PFSK-1 (cell line): ENCODE results near the gene ELOVL4.

Experiments
- POLR2AphosphoS5 ChIP-seq: IDR thresholded peaks from 2 replicates; pipeline ENCODE4 v1.6.1; 2012; ENCODE audit warnings: low read depth, mild to moderate bottlenecking, control low read depth, low read length, moderate library complexity
- REST ChIP-seq, 2 experiments: IDR thresholded peaks; 2 replicates each; pipeline versions ENCODE4 v1.6.1 to v1.8.0; 2011 to 2012; ENCODE audit warnings: low read depth in 2 of 2, low read length in 2 of 2, control low read depth in 1 of 2, inconsistent platforms in 1 of 2, mild to moderate bottlenecking in 1 of 2, moderate library complexity in 1 of 2; ENCODE audit not compliant: insufficient read depth in 1 of 2
- SIN3A ChIP-seq: IDR thresholded peaks from 2 replicates; pipeline ENCODE4 v1.6.1; 2012; ENCODE audit warnings: mild to moderate bottlenecking, low read length, moderate library complexity, borderline replicate concordance; ENCODE audit not compliant: insufficient read depth
- TAF1 ChIP-seq: IDR thresholded peaks from 2 replicates; pipeline ENCODE4 v1.6.1; 2012; ENCODE audit warnings: low read length, control low read depth, borderline replicate concordance; ENCODE audit not compliant: insufficient read depth

GRCh38 chr6:79927758-79928157 is 19.6 kb downstream of the ELOVL4 start:
- TF ChIP-seq REST (IDR thresholded peaks at IDR 0.05; ENCODE audit: insufficient read depth in 1 of 2, low read depth in 2 of 2, low read length in 2 of 2) (no peak), SIN3A (no peak), TAF1 (no peak), POLR2AphosphoS5 (no peak)
